Caco-2 (cell line): ENCODE data around the gene CCDC85C. TPM values are rescaled to one million over a fixed set of nuclear protein-coding genes. Genes with fewer than 3 reads are reported as not detected.

Source experiments
- BruUV-seq: library from RNA; stranded (reverse); fragments of 400-500 nt; replicated peaks from 2 replicates; lab custom pipeline; 2021; lab: Mats Ljungman, UMichigan
- CTCF ChIA-PET: fragments of 300-600 bp; sonication (Branson Sonifier 250); formaldehyde crosslinking; loops from one replicate; lab custom pipeline; 2022; ENCODE audit warnings: antibody characterized with exemption; lab: Charles Lee
- POLR2A ChIA-PET: fragments of 300-600 bp; sonication (Branson Sonifier 250); formaldehyde crosslinking; loops from one replicate; lab custom pipeline; 2022; ENCODE audit warnings: antibody characterized with exemption; lab: Charles Lee
- DNase-seq, 2 experiments: peaks; one replicate each; pipeline versions ENCODE4 v3.0.0 to v3.0.0-alpha.2; 2020 to 2022
- H3K27me3 ChIP-seq: replicated peaks from 2 replicates; pipeline ENCODE4 v1.6.0; 2011; ENCODE audit warnings: low read length; ENCODE audit not compliant: control insufficient read depth, insufficient read depth
- H3K36me3 ChIP-seq: 2 replicates; pipeline ENCODE4 v1.5.1; 2011; ENCODE audit warnings: low read length; ENCODE audit not compliant: control insufficient read depth, insufficient read depth
- H3K4me1 ChIP-seq: fragments of 250-450 bp; sonication (Bioruptor Pico); 2 replicates; pipeline ENCODE4 v1.5.1; 2020; ENCODE audit warnings: mild to moderate bottlenecking
- H3K4me3 ChIP-seq: 2 replicates; pipeline ENCODE4 v1.5.1; 2011; ENCODE audit warnings: low read depth, mild to moderate bottlenecking, control low read depth, low read length
- H3K9me3 ChIP-seq: fragments of 250-450 bp; sonication (Bioruptor Pico); 2 replicates; pipeline ENCODE4 v1.5.1; 2020; ENCODE audit warnings: mild to moderate bottlenecking, moderate library complexity
- H3K27ac Mint-ChIP-seq: one replicate; pipeline ENCODE4 v1.8.0; 2022; ENCODE audit warnings: mixed read lengths; ENCODE audit not compliant: unreplicated experiment
- H3K27me3 Mint-ChIP-seq: one replicate; pipeline ENCODE4 v1.8.0; 2022; ENCODE audit warnings: mixed read lengths; ENCODE audit not compliant: insufficient read depth, unreplicated experiment
- H3K36me3 Mint-ChIP-seq: one replicate; pipeline ENCODE4 v1.8.0; 2022; ENCODE audit warnings: mild to moderate bottlenecking, mixed read lengths; ENCODE audit not compliant: insufficient read depth, unreplicated experiment
- H3K4me1 Mint-ChIP-seq: one replicate; pipeline ENCODE4 v1.8.0; 2022; ENCODE audit warnings: low read depth, mixed read lengths; ENCODE audit not compliant: unreplicated experiment
- H3K4me3 Mint-ChIP-seq: one replicate; pipeline ENCODE4 v1.8.0; 2022; ENCODE audit warnings: mild to moderate bottlenecking, moderate library complexity, mixed read lengths; ENCODE audit not compliant: unreplicated experiment
- H3K9me3 Mint-ChIP-seq: one replicate; pipeline ENCODE4 v1.8.0; 2022; ENCODE audit warnings: mixed read lengths; ENCODE audit not compliant: unreplicated experiment
- CTCF ChIP-seq, 2 experiments: fragments of 200-600 bp in 1 of 2; IDR thresholded peaks; 1 replicate in 1 of 2; 2 replicates in 1 of 2; pipeline versions ENCODE4 v1.5.1 to v1.8.0; 2011 to 2022; ENCODE audit warnings: antibody characterized with exemption in 1 of 2, control low read depth in 1 of 2, inconsistent platforms in 1 of 2, low read depth in 1 of 2, low read length in 1 of 2, mild to moderate bottlenecking in 1 of 2, moderate library complexity in 1 of 2; ENCODE audit not compliant: insufficient read depth in 1 of 2, severe bottlenecking in 1 of 2, unreplicated experiment in 1 of 2
- intact Hi-C: fragments of 100-400 bp; cut with micrococcal nuclease; formaldehyde crosslinking; loops from one replicate; pipeline ENCODE4 v1.10.0; 2022; ENCODE audit not compliant: unreplicated experiment
- total RNA-seq: library from RNA; stranded (reverse); gene quantifications from 2 replicates; pipeline ENCODE4 v1.2.3, GENCODE V29; 2022

The CCDC85C gene
- total RNA-seq, 1 experiment from 2014 or later, result 76.2 TPM

- BruUV-seq, result no TSS peak
- Histone ChIP-seq H3K4me1 (peaks cover 48% of the 10 kb centered on the region), H3K9me3 (no peaks in the 10 kb centered on the region), H3K4me3 (no peak overlapping the region), H3K27me3 (no peaks in the 10 kb centered on the region), H3K36me3 (no peaks in the 10 kb centered on the region; the same call in 1 of the 2 replicates)
- CTCF ChIA-PET, result interaction anchor here (0.6 to 4.5 kb wide), 6 partner anchors 14 to 761 kb away, joined by 3 to 15 read pairs (median 4); no protein-coding TSS in a partner anchor
- Mint-ChIP-seq H3K27me3 (no peaks in the 10 kb centered on the region), H3K9me3 (no peaks in the 10 kb centered on the region), H3K4me3 (peak overlapping the region; percentile 59), H3K36me3 (peaks cover 53% of the 10 kb centered on the region), H3K27ac (peak overlapping the region; percentile 84), H3K4me1 (peaks cover 8% of the 10 kb centered on the region)
- no peak for DNase-seq
- intact Hi-C loops, result loop anchor here (1.0 to 5.0 kb wide), 7 partner anchors 13 to 364 kb away; partner anchors contain the start of gene CCDC85C
- POLR2A ChIA-PET, result interaction anchor here (1.3 kb wide), 1 partner anchor 81 kb away, joined by 10 read pairs; the partner anchor contains the start of gene CCDC85C
- no peak for TF ChIP-seq CTCF (IDR thresholded peaks at IDR 0.05; ENCODE audit: insufficient read depth in 1 of 2, low read depth in 1 of 2, low read length in 1 of 2, severe bottlenecking in 1 of 2, unreplicated experiment in 1 of 2)
Observed at GRCh38 chr14:99523704-99524055, 80.3 kb downstream of the CCDC85C start.

GRCh38 chr14:99522934-99523703 is 80.9 kb downstream of the CCDC85C start:
- Mint-ChIP-seq H3K9me3 (no peaks in the 10 kb centered on the region), H3K27me3 (no peaks in the 10 kb centered on the region), H3K36me3 (peaks cover 56% of the 10 kb centered on the region), H3K27ac (peak overlapping the region; percentile 84), H3K4me3 (peak overlapping the region; percentile 58), H3K4me1 (peaks cover 8% of the 10 kb centered on the region)
- TF ChIP-seq CTCF (IDR thresholded peaks at IDR 0.05; ENCODE audit: insufficient read depth in 1 of 2, low read depth in 1 of 2, low read length in 1 of 2, severe bottlenecking in 1 of 2, unreplicated experiment in 1 of 2), result peak in 1 of 2 experiments; percentile 2
- no peaks in the 10 kb centered on the region for H3K27me3 ChIP-seq
- no peaks in the 10 kb centered on the region for H3K9me3 ChIP-seq
- peak; percentile 82 for DNase-seq
- ChIA-PET CTCF (interaction anchor here (0.6 to 4.5 kb wide), 8 partner anchors 15 to 762 kb away, joined by 3 to 15 read pairs (median 4); no protein-coding TSS in a partner anchor), POLR2A (interaction anchor here (1.3 kb wide), 1 partner anchor 81 kb away, joined by 10 read pairs; the partner anchor contains the start of gene CCDC85C)
- intact Hi-C loops, result loop anchor here (1.0 to 5.0 kb wide), 7 partner anchors 14 to 364 kb away; partner anchors contain the start of gene CCDC85C
- no peak overlapping the region for H3K4me3 ChIP-seq
- H3K36me3 ChIP-seq, result no peaks in the 10 kb centered on the region; the same call in 1 of the 2 replicates
- peaks cover 53% of the 10 kb centered on the region for H3K4me1 ChIP-seq
- BruUV-seq, result no TSS peak

- Mint-ChIP-seq H3K27ac (peak overlapping the region; percentile 84), H3K27me3 (no peaks in the 10 kb centered on the region), H3K4me1 (peaks cover 8% of the 10 kb centered on the region), H3K9me3 (no peaks in the 10 kb centered on the region), H3K4me3 (peak overlapping the region; percentile 58), H3K36me3 (peaks cover 55% of the 10 kb centered on the region)
- TSS peak; percentile 27 for BruUV-seq
- H3K36me3 ChIP-seq, result no peaks in the 10 kb centered on the region; the same call in 1 of the 2 replicates
- no peak overlapping the region for H3K4me3 ChIP-seq
- peak in 1 of 2 experiments; percentile 36 for DNase-seq
- POLR2A ChIA-PET, result no interaction called here
- no peak for TF ChIP-seq CTCF (IDR thresholded peaks at IDR 0.05; ENCODE audit: insufficient read depth in 1 of 2, low read depth in 1 of 2, low read length in 1 of 2, severe bottlenecking in 1 of 2, unreplicated experiment in 1 of 2)
- no peaks in the 10 kb centered on the region for H3K9me3 ChIP-seq
- peaks cover 54% of the 10 kb centered on the region for H3K4me1 ChIP-seq
- CTCF ChIA-PET, result interaction anchor here (1.0 to 4.5 kb wide), 6 partner anchors 15 to 165 kb away, joined by 3 to 15 read pairs (median 4); partner anchors contain the start of gene CYP46A1
- intact Hi-C loops, result loop anchor here (2.0 to 5.0 kb wide), 4 partner anchors 14 to 365 kb away; no protein-coding TSS in a partner anchor
- H3K27me3 ChIP-seq, result no peaks in the 10 kb centered on the region
Observed at GRCh38 chr14:99522457-99522891, 81.5 kb downstream of the CCDC85C start.
